Kidney (tissue), 14 donors: ENCODE data around the gene SEMA3D. TPM values are rescaled to one million over a fixed set of nuclear protein-coding genes. Genes with fewer than 3 reads are reported as not detected.

ENCODE experiments used
- DNase-seq, 5 donors: peaks; one replicate each; pipeline ENCODE4 v3.0.0-alpha.2; 2013 to 2020
- FAIRE-seq: peaks from 2 replicates; lab custom pipeline; 2012; peaks lifted over from hg19 to GRCh38; lab: Jason Lieb, UNC
- H3K27ac ChIP-seq, 2 donors: one replicate each; pipeline ENCODE4 v1.7.0; 2013; ENCODE audit warnings: low read depth in 2 of 2, low read length in 2 of 2, inconsistent platforms in 1 of 2
- H3K27me3 ChIP-seq: one replicate; pipeline ENCODE4 v1.7.1; 2013; ENCODE audit warnings: low read length, inconsistent platforms; ENCODE audit not compliant: control insufficient read depth, insufficient read depth
- H3K36me3 ChIP-seq, 3 donors: one replicate each; pipeline versions ENCODE4 v1.7.0 to v1.7.1; 2013; ENCODE audit warnings: low read length in 3 of 3, control low read depth in 1 of 3, inconsistent platforms in 1 of 3; ENCODE audit not compliant: insufficient read depth in 3 of 3, control insufficient read depth in 2 of 3
- H3K4me1 ChIP-seq, 3 donors: one replicate each; pipeline versions ENCODE4 v1.7.0 to v1.7.1; 2013; ENCODE audit warnings: low read length in 3 of 3, inconsistent platforms in 1 of 3, low read depth in 1 of 3; ENCODE audit not compliant: control insufficient read depth in 2 of 3, insufficient read depth in 2 of 3
- H3K4me3 ChIP-seq, 3 donors: one replicate each; pipeline versions ENCODE4 v1.7.0 to v1.8.1; 2013; ENCODE audit warnings: low read length in 3 of 3, control low read depth in 1 of 3, inconsistent platforms in 1 of 3
- H3K9ac ChIP-seq, 3 donors: one replicate each; pipeline versions ENCODE4 v1.7.0 to v1.7.1; 2013; ENCODE audit warnings: low read length in 3 of 3, control low read depth in 1 of 3, inconsistent platforms in 1 of 3
- H3K9me3 ChIP-seq, 3 donors: one replicate each; pipeline versions ENCODE4 v1.7.0 to v1.7.1; 2013; ENCODE audit warnings: low read length in 3 of 3, control low read depth in 1 of 3, inconsistent platforms in 1 of 3; ENCODE audit not compliant: control insufficient read depth in 2 of 3, insufficient read depth in 1 of 3
- CTCF ChIP-seq: IDR thresholded peaks from 3 replicates; pipeline ENCODE4 v1.5.1; 2012; ENCODE audit warnings: mild to moderate bottlenecking, moderate library complexity, borderline replicate concordance; ENCODE audit not compliant: insufficient read depth; ENCODE audit errors: extremely low read depth
- intact Hi-C: fragments of 100-400 bp; cut with DNase I; formaldehyde crosslinking; loops from one replicate; pipeline ENCODE4 v1.11.1; 2022
- polyA plus RNA-seq: library from polyadenylated mRNA; stranded (reverse); fragments of 350-450 nt; fragmentation: Illumina TruSeq; extraction: RNeasy Lipid Tissue Mini Kit (QIAGEN cat#74804); gene quantifications from one replicate; pipeline ENCODE4 v1.2.3, GENCODE V29; 2014; ENCODE audit warnings: low read depth, low replicate concordance; ENCODE audit not compliant: insufficient read depth
- total RNA-seq: library from RNA; stranded (reverse); fragmentation: NEBNext Ultra II Directional; extraction: Animal tissue kit (Norgen Biotek cat#: 25700); gene quantifications from one replicate; pipeline ENCODE4 v1.2.1, GENCODE V29; 2021
- donor health status: control.
- donor health status: control.
- donor health status: control.
- donor health status: control.
- donor health status: control.
- donor health status: DM: yes; HTN: yes; CAD: no.
- donor health status: Normal renal cell carcinoma (clear cell type).

Gene SEMA3D
- total and polyA plus RNA-seq, 2 donors from 2014 or later: 0.82 to 17.5 TPM

- DNase-seq: no peak
- Histone ChIP-seq H3K27me3 (no peaks in the 10 kb centered on the region), H3K4me1 (no peaks in the 10 kb centered on the region), H3K9me3 (peaks cover 0 to 5% (median 0%) of the 10 kb centered on the region in 3 donors), H3K4me3 (no peak overlapping the region), H3K9ac (no peak overlapping the region), H3K27ac (no peak overlapping the region), H3K36me3 (no peaks in the 10 kb centered on the region)
- no peak for TF ChIP-seq CTCF
- FAIRE-seq: no peak
- intact Hi-C loops: no loop called here
Observed at GRCh38 chr7:85178531-85179298, 8.1 kb downstream of the SEMA3D start.

GRCh38 chr7:85177316-85177715 lies 9.5 kb downstream of the SEMA3D start:
- Histone ChIP-seq H3K9ac (no peak overlapping the region), H3K36me3 (no peaks in the 10 kb centered on the region), H3K27ac (no peak overlapping the region), H3K4me3 (no peak overlapping the region), H3K9me3 (peaks cover 0 to 5% (median 0%) of the 10 kb centered on the region in 3 donors), H3K4me1 (no peaks in the 10 kb centered on the region), H3K27me3 (no peaks in the 10 kb centered on the region)
- no peak for TF ChIP-seq CTCF
- intact Hi-C loops: no loop called here
- DNase-seq (no peak), FAIRE-seq (no peak)

DNA sequence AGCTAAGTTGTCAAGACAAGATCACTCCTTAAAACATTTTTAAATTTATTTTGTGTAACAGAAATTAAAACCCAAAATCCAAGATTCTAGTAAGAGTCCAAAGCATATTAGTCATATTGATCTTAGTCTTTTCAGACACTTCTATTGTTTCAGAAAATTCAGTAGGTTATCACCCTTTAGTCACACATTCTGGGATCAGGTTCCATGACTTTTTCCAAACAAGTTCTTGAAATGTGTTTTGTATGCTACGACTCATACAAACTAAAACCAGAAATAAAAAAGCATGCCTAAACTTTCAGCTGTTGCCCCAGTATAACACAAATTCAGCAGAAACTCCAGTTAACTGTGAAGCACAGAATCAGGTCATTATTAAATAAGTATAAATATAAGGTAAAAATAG lies 10.7 kb downstream of the SEMA3D start:
- H3K9me3 ChIP-seq: peaks cover 0 to 5% (median 0%) of the 10 kb centered on the region in 3 donors
- no peak overlapping the region for H3K9ac ChIP-seq
- DNase-seq (no peak), FAIRE-seq (no peak)
- TF ChIP-seq CTCF: no peak
- H3K36me3 ChIP-seq: no peaks in the 10 kb centered on the region
- H3K4me1 ChIP-seq: no peaks in the 10 kb centered on the region
- no peak overlapping the region for H3K27ac ChIP-seq
- no peak overlapping the region for H3K4me3 ChIP-seq
- intact Hi-C loops: no loop called here
- no peaks in the 10 kb centered on the region for H3K27me3 ChIP-seq
